Transverse colon (tissue), 4 donors: ENCODE results near the gene STK11. TPM values are rescaled to one million over a fixed set of nuclear protein-coding genes. Genes with fewer than 3 reads are reported as not detected.
A peak's percentile ranks its signal among the peaks of the same experiment; 100 is the strongest.

Experiments used
- DNase-seq: peaks from one replicate; pipeline ENCODE4 v3.0.0-alpha.2; 2019
- H3K27ac ChIP-seq, 4 donors: fragments of 200-600 bp; sonication (generic); 2 replicates each; pipeline ENCODE4 v1.5.1; 2016 to 2018; ENCODE audit warnings: inconsistent platforms in 4 of 4
- H3K27me3 ChIP-seq: fragments of 200-600 bp; sonication (generic); 2 replicates; pipeline ENCODE4 v1.5.1; 2017; ENCODE audit warnings: inconsistent platforms
- H3K36me3 ChIP-seq, 4 donors: fragments of 200-600 bp; sonication (generic); 2 replicates each; pipeline ENCODE4 v1.5.1; 2017 to 2019; ENCODE audit warnings: inconsistent platforms in 4 of 4
- H3K4me1 ChIP-seq, 4 donors: fragments of 200-600 bp; sonication (generic); 2 replicates each; pipeline ENCODE4 v1.5.1; 2017 to 2020; ENCODE audit warnings: inconsistent platforms in 4 of 4
- H3K4me3 ChIP-seq, 4 donors: fragments of 200-600 bp; sonication (generic); 1 replicate in 1 of 4; 2 replicates in 3 of 4; pipeline versions ENCODE4 v1.5.1 to v1.6.1; 2017 to 2019; ENCODE audit warnings: inconsistent platforms in 4 of 4
- H3K9me3 ChIP-seq, 2 donors: fragments of 200-600 bp; sonication (generic); 2 replicates each; pipeline ENCODE4 v1.5.1; 2017 to 2019; ENCODE audit warnings: inconsistent platforms in 2 of 2
- CTCF ChIP-seq, 5 experiments: fragments of 200-600 bp in 3 of 5; fragments of 450-650 bp in 2 of 5; sonication (generic) in 3 of 5; IDR thresholded peaks; 1 replicate in 2 of 5; 2 replicates in 3 of 5; pipeline ENCODE4 v1.5.1; 2016 to 2017; ENCODE audit warnings: antibody characterized with exemption in 5 of 5, inconsistent platforms in 3 of 5, mild to moderate bottlenecking in 2 of 5, moderate library complexity in 1 of 5
- EP300 ChIP-seq: sonication (generic); formaldehyde crosslinking; IDR thresholded peaks from one replicate; pipeline ENCODE4 v1.6.1; 2017; ENCODE audit warnings: antibody characterized with exemption, low read depth
- POLR2A ChIP-seq: fragments of 450-650 bp; IDR thresholded peaks from one replicate; pipeline ENCODE4 v1.6.1; 2016; ENCODE audit warnings: antibody characterized with exemption, mild to moderate bottlenecking, moderate library complexity
- POLR2AphosphoS5 ChIP-seq, 3 donors: sonication (generic); formaldehyde crosslinking; IDR thresholded peaks; one replicate each; pipeline ENCODE4 v1.6.1; 2016; ENCODE audit warnings: antibody characterized with exemption in 3 of 3
- WGBS, 2 donors: methylation state at CpG; one replicate each; pipeline ENCODE4 v1.1.5; 2018; ENCODE audit warnings: low coverage in 1 of 2; 5-methylcytosine and 5-hydroxymethylcytosine counted together
- in situ Hi-C, 4 donors: fragments of 200-750 bp; cut with MboI; loops; one replicate each; pipeline versions ENCODE4 v1.15.0 to v1.15.1; 2017; ENCODE audit warnings: low sequenced_read_pairs in 3 of 4, low pct_ligation_motif_present in 1 of 4, low pct_unique_long_range_greater_than_20kb in 1 of 4
- intact Hi-C: fragments of 100-400 bp; cut with DNase I; formaldehyde crosslinking; loops from one replicate; pipeline ENCODE4 v1.15.1; 2023; ENCODE audit warnings: low total_unique reads
- total RNA-seq, 4 donors: library from RNA; depleted of rRNA; stranded (reverse); fragments of >200 nt; gene quantifications; one replicate each; pipeline ENCODE4 v1.1.0, GENCODE V29; 2016

The STK11 gene
- total RNA-seq, 4 donors from 2014 or later = 93.7 to 152 (median 103) TPM

- WGBS, 2 donors = 83 to 91% methylated on average over 2 to 10 of the region's 19 CpGs
- TF ChIP-seq POLR2AphosphoS5 (IDR thresholded peaks at IDR 0.05) (no peak), POLR2A (no peak)
- H3K36me3 ChIP-seq = peaks cover 0 to 10% (median 0%) of the 10 kb centered on the region in 4 donors
- DNase-seq = no peak
- intact Hi-C loops (no loop called here), in situ Hi-C loops (no loop called here)
- no peaks in the 10 kb centered on the region for H3K9me3 ChIP-seq
- H3K4me1 ChIP-seq = peaks cover 19 to 47% (median 25%) of the 10 kb centered on the region in 4 donors
- no peak overlapping the region for H3K4me3 ChIP-seq
- no peak overlapping the region for H3K27ac ChIP-seq
- H3K27me3 ChIP-seq = no peaks in the 10 kb centered on the region
These were observed 14.4 kb downstream of the STK11 start for GRCh38 chr19:1219786-1220476.

GRCh38 chr19:1220477-1220930, 14.9 kb downstream of the STK11 start:
- DNase-seq = no peak
- WGBS, 2 donors = 80% methylated on average over 27 of the region's 33 CpGs; no CpG with 5 or more reads in 1 of the 2 donors
- H3K4me3 ChIP-seq = no peak overlapping the region
- in situ Hi-C loops = no loop called here
- H3K27ac ChIP-seq = no peak overlapping the region
- no peak for TF ChIP-seq CTCF (IDR thresholded peaks at IDR 0.05)
- TF ChIP-seq EP300 = no peak
- no peak for TF ChIP-seq POLR2A
- no peak for TF ChIP-seq POLR2AphosphoS5 (IDR thresholded peaks at IDR 0.05)
- no peaks in the 10 kb centered on the region for H3K9me3 ChIP-seq
- H3K27me3 ChIP-seq = no peaks in the 10 kb centered on the region
- H3K36me3 ChIP-seq = peaks cover 0 to 10% (median 0%) of the 10 kb centered on the region in 4 donors
- intact Hi-C loops = no loop called here
- H3K4me1 ChIP-seq = peaks cover 14 to 41% (median 21%) of the 10 kb centered on the region in 4 donors

- no peaks in the 10 kb centered on the region for H3K27me3 ChIP-seq
- in situ Hi-C loops = no loop called here
- H3K4me3 ChIP-seq = no peak overlapping the region
- H3K9me3 ChIP-seq = no peaks in the 10 kb centered on the region
- H3K36me3 ChIP-seq = peaks cover 0 to 10% (median 0%) of the 10 kb centered on the region in 4 donors
- WGBS, 2 donors = 72 to 80% methylated on average over 2 to 29 of the region's 38 CpGs
- H3K27ac ChIP-seq = no peak overlapping the region
- H3K4me1 ChIP-seq = peaks cover 9 to 34% (median 17%) of the 10 kb centered on the region in 4 donors
- no peak for DNase-seq
- intact Hi-C loops = no loop called here
- TF ChIP-seq CTCF (IDR thresholded peaks at IDR 0.05) (peak; percentile 54 to 73 (median 67)), POLR2AphosphoS5 (IDR thresholded peaks at IDR 0.05) (no peak)
These were observed 15.7 kb downstream of the STK11 start for GRCh38 chr19:1220976-1221903.

- WGBS, 2 donors = 90% methylated on average over 17 of the region's 22 CpGs; no CpG with 5 or more reads in 1 of the 2 donors
- TF ChIP-seq EP300 (no peak), POLR2AphosphoS5 (IDR thresholded peaks at IDR 0.05) (no peak), CTCF (IDR thresholded peaks at IDR 0.05) (no peak), POLR2A (no peak)
- DNase-seq = no peak
- peaks cover 0 to 15% (median 2%) of the 10 kb centered on the region in 4 donors for H3K36me3 ChIP-seq
- no peaks in the 10 kb centered on the region for H3K27me3 ChIP-seq
- no peaks in the 10 kb centered on the region for H3K9me3 ChIP-seq
- intact Hi-C loops (no loop called here), in situ Hi-C loops (no loop called here)
- no peak overlapping the region for H3K4me3 ChIP-seq
- no peak overlapping the region for H3K27ac ChIP-seq
- H3K4me1 ChIP-seq = peaks cover 9 to 27% (median 13%) of the 10 kb centered on the region in 4 donors
These were observed 16.3 kb downstream of the STK11 start for GRCh38 chr19:1221904-1222255.
